Left renal cortex interstitium (tissue), 4 donors: Measurements from ENCODE around the gene UBR4. TPM values are rescaled to one million over a fixed set of nuclear protein-coding genes. Genes with fewer than 3 reads are reported as not detected.

Source experiments
- DNase-seq, 4 donors: peaks; one replicate each; pipeline ENCODE4 v3.0.0-alpha.2; 2013; ENCODE audit warnings: low read depth in 4 of 4, low spot score in 2 of 4, missing footprints in 1 of 4
- polyA plus RNA-seq, 4 donors: library from polyadenylated mRNA; unstranded; fragments of 120-200 nt; gene quantifications; one replicate each; pipeline ENCODE4 v1.2.1, GENCODE V29; 2013; ENCODE audit not compliant: insufficient read length in 4 of 4

The UBR4 gene
- polyA plus RNA-seq, 4 donors: 99.6 to 159 (median 126) TPM

GRCh38 chr1:19101244-19101643, 108.8 kb downstream of the UBR4 start:
- no peak for DNase-seq

DNA sequence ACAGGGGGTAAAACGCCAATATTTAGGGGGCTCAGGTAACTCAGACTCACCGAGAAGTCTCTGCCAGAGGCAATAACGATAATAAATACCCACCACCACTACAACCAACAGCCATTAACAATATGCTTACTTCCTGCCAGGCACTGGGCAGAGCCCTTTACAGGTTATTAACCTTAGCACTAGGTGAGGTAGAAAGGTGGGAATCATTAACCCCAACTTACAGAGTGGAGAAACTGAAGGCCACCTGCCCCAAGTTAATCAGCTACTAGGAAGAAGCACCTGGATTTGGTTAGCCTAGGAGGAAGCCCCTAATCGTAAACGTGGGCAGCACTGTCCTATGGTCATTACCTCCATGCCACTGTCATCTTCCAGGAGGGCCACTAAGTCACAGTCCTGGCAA, 110.0 kb downstream of the UBR4 start:
- no peak for DNase-seq

DNA sequence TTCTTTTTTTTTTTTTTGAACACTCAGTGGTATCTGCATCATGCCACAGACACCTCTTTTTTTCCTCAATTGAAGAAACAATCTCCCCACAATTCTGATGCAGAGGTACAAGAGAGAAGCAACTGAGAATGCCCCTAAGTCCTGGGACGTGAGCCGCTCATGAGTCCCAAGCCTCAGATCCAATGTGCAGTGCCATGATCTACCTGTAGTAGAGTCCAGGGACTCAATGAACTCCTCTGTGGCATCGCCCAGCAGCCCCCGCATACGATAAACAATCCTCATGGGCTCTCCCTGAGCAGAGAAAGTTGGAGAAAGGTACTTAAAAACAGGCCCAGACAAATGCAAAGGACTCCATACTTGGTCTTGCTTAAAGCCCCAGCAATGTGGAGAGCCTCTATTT, 113.1 kb downstream of the UBR4 start:
- DNase-seq: no peak

GRCh38 chr1:19096036-19096833, 113.8 kb downstream of the UBR4 start:
- DNase-seq: no peak

DNA sequence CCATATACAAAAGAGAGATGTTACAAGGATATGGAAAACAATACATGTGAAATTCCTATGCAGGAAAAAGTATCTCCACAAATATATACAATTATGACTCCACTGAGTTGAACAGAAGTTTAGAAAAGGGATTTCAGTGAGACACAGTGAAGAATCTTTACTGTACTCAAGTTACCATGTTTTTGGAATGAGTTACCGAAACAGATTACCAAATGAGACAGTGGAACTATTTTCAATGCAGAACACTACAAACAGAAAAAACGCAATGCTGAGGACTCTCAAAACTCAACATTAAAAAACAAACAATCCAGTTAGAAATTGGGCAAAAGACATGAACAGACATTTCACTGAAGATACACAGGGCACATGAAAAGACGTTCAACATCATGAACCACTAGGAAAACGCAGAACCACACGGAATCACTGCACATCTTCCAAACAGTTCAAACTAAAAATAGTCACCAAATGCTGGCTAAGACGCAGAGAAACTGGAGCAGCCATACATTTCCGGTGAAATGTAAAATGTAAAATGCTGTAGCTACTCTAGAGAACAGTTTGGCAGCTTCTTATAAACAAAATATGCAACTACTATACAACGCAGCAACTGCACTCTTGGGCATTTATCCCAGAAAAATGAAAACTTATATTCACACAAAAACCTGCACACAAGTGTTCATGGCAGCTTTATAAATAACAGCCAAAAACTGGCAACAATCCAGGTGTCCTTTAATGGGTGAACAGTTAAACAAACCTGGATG, 118.7 kb downstream of the UBR4 start:
- DNase-seq: no peak

DNA sequence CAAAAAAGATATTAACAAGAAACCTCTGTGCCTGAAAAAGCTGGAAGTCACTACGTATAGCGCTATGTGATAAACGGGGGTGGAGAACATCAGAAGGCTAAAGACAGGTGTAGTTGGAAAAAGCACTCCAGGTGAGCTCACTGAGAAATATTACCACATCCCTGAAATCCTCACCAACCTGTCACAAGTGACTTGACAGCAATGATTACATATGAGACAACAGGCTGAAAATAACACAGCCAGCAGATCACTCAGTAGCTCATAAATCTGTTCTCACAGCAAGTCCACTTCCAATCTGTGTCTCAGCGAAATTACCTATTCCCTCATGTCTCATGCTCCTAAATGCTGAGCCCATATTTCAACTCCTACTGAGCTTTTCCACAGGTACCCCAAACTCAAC, 120.5 kb downstream of the UBR4 start:
- DNase-seq: no peak

GRCh38 chr1:19088717-19089442, 121.2 kb downstream of the UBR4 start:
- DNase-seq: no peak

DNA sequence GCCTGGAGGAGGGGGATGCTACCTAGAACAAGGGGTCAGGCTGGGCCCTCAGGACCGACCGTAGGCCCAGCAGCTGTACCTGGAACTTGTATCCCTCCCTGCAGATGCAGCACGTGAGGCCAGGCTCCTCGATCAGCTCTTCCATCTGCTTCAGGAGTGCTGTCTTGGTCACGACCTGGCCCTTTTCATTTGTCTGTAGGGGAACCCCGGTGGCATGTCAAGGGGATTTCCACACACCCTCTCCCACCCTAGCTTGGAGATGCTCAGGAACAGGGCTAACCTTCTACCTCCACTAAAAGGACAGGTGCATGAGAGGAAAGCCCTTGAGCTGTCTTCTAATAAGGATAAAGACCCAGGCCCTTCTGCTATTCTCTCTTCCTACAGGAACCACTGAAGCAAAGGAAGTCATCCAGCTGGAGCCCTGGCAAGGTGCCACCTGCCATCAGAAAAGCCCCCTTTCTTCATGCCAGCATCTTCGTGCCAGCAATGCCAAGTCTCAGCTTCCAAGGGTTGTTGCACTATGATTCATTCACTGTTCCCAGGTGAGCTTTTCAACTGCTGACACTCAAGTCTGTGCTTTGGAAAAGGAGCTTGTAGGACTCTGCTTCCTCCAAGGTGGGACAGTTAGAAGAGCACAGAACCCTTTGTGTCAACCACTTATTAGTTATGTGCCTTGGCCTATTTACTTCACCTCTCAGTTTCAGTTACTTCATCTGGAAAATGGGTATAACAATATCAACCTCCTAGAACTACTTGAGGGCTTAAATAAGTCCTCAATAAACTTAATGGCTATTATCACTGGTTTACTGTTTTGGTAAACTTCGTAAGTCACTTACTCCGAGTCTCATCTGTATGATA, 122.1 kb downstream of the UBR4 start:
- DNase-seq: no peak

- no peak for DNase-seq
Measured at GRCh38 chr1:19087017-19087736, 122.9 kb downstream of the UBR4 start.

- DNase-seq: no peak
Measured at GRCh38 chr1:19086176-19086875, 123.7 kb downstream of the UBR4 start.

- no peak for DNase-seq
Measured at GRCh38 chr1:19084206-19084738, 125.8 kb downstream of the UBR4 start.

GRCh38 chr1:19083081-19083480, 127.0 kb downstream of the UBR4 start:
- DNase-seq: no peak

DNA sequence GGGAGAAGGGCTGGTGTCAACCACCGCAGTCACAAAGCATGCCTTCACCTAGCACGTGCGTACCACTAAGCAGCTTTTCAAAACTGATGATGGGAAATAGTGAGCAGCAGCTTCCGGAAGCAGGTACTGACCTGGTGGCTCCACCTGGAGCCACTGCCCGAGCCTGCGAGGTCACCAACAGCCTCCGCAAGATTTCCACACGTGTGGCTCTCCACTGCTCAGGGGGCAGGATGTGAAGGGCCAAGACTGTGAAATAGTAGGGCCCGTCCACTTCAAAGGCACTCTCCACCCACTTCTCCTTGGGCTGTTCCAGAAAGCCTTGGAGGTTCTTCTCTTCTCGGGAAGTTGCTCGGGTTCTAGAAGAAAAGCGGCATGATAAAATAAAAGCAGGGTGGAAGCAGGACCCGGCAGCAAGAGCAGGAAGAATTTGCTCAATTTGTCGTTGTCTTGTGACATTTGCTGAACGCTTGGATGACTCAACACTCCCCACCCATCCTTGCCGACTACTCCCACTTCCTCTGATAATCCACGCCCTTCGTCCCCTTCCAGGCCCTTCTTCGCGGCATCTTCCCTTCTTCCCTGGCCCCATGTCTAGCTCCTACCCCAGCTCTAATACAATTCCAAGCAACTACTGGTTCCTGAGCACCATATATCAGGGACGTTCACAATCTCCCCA, 128.7 kb downstream of the UBR4 start:
- DNase-seq: no peak

- DNase-seq: no peak
Measured at GRCh38 chr1:19080721-19081120, 129.3 kb downstream of the UBR4 start.

- peak in 3 of 4 donors; percentile 19 to 62 (median 34) for DNase-seq
Measured at GRCh38 chr1:19079541-19080472, 130.3 kb downstream of the UBR4 start.

DNA sequence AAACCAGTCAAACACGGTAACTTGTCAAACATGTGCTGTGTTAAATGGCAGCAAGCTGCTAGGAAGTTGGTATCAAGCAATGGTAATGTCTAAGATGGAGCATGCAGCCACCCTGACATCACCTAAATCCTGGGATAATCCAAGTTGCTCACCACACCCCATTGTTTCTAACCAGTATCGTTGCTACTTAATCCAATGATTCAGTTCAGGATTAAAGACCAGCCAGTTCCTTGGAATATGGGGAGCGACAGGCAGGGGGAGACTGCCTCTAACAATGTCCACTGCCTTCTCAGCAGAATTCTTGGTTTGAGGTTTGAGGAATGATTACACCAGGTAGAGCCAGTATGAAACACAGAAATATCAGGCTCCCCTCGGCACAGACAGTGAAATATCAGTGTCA, 131.5 kb downstream of the UBR4 start:
- DNase-seq: no peak
